ENCODE results near the gene LRCH1.

The LRCH1 gene

GRCh38 chr13:46595136-46595884 is 42.3 kb downstream of the LRCH1 start:
- no peak for DNase-seq

- no peak for DNase-seq
Measured at GRCh38 chr13:46595885-46596275, 42.9 kb downstream of the LRCH1 start.

- no peak for DNase-seq
Measured at GRCh38 chr13:46596466-46596865, 43.5 kb downstream of the LRCH1 start.

GRCh38 chr13:46598140-46598819 is 45.3 kb downstream of the LRCH1 start:
- no peak for DNase-seq

- DNase-seq: no peak
Measured at GRCh38 chr13:46598820-46599180, 45.8 kb downstream of the LRCH1 start.

GRCh38 chr13:46600943-46601311 is 48.0 kb downstream of the LRCH1 start:
- DNase-seq: no peak

- DNase-seq: no peak
Measured at GRCh38 chr13:46602531-46602930, 49.6 kb downstream of the LRCH1 start.

GRCh38 chr13:46603165-46603603 is 50.2 kb downstream of the LRCH1 start:
- DNase-seq: no peak

GRCh38 chr13:46604226-46604990 is 51.4 kb downstream of the LRCH1 start:
- no peak for DNase-seq

GRCh38 chr13:46605076-46605824 is 52.3 kb downstream of the LRCH1 start:
- no peak for DNase-seq

- no peak for DNase-seq
Measured at GRCh38 chr13:46605825-46606554, 53.0 kb downstream of the LRCH1 start.

- DNase-seq: no peak
Measured at GRCh38 chr13:46606970-46607369, 54.0 kb downstream of the LRCH1 start.

- no peak for DNase-seq
Measured at GRCh38 chr13:46607768-46608564, 55.0 kb downstream of the LRCH1 start.

GRCh38 chr13:46609052-46609451 is 56.1 kb downstream of the LRCH1 start:
- DNase-seq: no peak

- no peak for DNase-seq
Measured at GRCh38 chr13:46609726-46610125, 56.8 kb downstream of the LRCH1 start.

- no peak for DNase-seq
Measured at GRCh38 chr13:46612267-46612666, 59.3 kb downstream of the LRCH1 start.

GRCh38 chr13:46613409-46614049 is 60.6 kb downstream of the LRCH1 start:
- DNase-seq: no peak

GRCh38 chr13:46614582-46614981 is 61.6 kb downstream of the LRCH1 start:
- DNase-seq: no peak

GRCh38 chr13:46615888-46616531 is 63.0 kb downstream of the LRCH1 start:
- no peak for DNase-seq

GRCh38 chr13:46617229-46617721 is 64.3 kb downstream of the LRCH1 start:
- DNase-seq: no peak
